Activated effector memory CD4-positive, alpha-beta T cell treated with Interleukin-2 at 50 U/mL for 16 hours (primary cell): ENCODE data around the gene DDR2.
"Not testable (repeated sequence)": the region's sequence is repeated elsewhere in the genome, so short reads cannot be mapped to it uniquely, and the experiment has no call there.

Source experiments
- DNase-seq: peaks from one replicate; pipeline ENCODE4 v3.0.0-alpha.2; 2020

The DDR2 gene

DNA sequence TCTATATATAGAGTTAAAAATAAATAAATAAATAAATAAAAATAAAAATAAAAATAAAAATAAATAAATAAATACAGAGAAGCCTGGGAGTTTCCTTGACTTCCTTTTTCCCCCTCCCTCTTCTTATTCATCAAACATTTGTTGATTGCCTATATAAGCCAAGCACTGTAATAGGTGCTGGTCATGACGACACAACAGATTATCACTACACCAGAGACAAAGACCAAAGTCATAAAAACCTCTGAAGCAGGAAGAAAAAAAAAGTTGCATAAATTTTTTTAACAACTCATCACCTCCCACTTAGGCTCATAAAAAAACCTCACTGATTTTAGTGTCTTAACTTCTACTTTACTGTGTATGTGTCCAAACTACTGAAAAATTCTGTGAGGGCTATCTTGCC, 95.2 kb downstream of the DDR2 start:
- not testable (repeated sequence) for DNase-seq

DNA sequence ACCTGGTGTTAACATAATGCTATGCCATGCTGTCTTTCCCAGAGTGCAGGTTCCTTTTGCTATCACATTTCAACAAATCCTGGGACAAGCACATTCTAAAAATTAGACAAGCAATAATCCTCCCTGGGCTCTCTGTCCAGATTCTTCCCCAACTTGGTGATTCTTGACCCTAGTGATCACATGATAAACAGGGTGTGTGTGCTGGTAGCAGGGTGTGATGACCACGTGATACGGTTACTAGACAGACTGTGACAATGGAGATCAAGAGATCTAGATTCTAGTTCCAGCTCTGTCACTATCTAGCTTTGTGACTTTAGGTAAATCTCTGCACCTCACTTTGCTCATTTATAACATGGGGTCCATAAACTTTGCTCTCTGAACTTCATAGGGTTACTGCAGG, 96.3 kb downstream of the DDR2 start:
- DNase-seq = no peak

DNA sequence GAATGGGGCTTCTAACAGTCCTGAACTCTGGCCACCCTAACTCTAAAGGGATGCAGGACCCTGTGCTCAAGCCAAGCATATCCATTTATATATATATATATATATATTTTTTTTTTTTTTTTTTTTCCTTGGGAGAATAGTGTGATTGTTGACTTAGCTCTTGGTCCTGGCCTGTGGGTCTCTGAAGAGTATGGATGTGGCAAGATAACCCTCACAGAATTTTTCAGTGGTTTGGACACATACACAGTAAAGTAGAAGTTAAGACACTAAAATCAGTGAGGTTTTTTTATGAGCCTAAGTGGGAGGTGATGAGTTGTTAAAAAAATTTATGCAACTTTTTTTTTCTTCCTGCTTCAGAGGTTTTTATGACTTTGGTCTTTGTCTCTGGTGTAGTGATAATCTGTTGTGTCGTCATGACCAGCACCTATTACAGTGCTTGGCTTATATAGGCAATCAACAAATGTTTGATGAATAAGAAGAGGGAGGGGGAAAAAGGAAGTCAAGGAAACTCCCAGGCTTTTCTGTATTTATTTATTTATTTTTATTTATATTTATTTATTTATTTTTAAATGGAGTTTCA, 97.0 kb downstream of the DDR2 start:
- not testable (repeated sequence) for DNase-seq

DNA sequence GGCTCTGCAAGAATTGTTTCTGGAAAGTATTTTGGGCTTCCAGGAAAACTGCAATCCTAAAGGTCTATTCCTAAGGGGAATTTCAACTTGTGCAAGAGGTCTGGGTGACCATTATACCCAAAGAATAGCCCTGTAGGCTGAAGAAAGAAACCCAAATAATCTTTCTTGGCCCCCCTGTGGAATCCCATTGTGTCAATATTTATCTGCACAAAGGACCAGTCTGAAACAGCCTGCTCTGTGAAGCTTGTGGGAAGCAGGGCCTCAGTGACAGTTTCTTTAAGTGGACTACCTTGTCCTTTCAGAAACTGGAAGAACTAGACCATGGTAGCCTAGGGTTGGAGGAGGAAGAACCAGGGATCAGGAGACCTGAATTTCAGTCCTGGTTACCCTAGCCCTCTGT, 99.8 kb downstream of the DDR2 start:
- no peak for DNase-seq

DNA sequence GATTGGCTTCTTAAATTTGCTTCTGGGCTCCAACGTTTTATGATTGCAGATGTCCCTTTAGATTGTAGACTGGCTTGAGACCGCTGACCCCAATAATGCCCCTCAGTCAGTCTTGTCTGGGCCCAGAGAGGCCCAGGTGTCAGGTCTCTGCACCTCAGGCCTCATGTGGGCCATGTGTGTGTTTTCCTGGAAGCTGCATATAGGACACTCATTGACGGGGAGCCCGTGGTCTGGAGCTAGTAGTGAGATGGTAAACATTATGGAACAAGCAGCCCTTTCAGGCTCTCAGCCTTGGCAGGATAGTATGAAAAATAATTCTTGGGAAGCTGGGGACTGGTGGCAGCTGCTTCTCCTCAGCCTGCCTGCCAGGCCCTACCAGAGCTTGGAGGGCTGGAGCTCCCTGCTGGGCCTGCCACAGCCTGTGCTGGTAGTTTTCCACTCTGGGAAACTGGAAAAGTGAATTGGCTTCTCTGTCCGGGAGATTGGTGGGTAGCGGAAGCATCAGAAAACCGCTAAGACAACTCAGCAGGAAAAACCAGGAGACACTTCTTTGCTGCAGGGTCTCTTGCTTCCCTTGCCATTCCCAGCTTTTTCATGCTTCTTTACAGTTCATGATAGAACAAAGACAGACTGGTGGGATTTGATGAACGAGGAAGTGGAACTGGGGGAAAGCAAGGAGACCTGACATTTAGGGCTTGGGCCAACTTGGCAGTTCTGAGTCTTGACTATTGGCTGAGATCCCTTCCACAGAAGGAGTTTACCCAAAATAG, 100.5 kb downstream of the DDR2 start:
- no peak for DNase-seq

DNA sequence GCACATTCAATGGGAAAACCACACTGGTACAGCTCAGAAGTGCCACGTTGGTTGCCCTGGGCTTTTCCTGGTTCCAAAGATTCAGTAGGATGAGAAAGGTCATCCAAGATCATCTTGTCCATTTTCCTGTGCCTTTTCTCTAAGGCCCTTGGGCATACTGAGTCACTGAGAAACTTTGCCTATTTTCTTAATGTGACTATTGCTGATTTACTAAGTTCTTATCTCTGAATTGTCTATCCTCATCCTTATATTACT, 101.0 kb downstream of the DDR2 start:
- no peak for DNase-seq

DNA sequence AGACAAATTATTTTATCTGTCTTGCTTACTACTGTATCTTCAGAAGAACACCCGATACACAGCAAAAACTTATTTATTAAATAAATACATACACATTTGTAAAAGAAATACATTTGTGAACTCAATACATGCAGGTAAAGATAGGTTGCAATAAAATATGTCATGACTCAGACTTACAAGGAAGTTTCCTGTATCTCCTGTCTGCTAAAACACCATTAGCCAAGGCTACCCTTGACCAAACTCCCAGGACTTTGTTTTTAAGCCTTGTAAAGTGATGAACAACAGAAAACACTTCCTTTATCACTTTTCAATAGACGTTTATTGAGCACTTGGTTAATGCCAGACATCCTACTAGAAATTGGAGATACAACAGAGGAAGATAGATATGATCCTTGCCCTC, 101.8 kb downstream of the DDR2 start:
- DNase-seq = no peak

DNA sequence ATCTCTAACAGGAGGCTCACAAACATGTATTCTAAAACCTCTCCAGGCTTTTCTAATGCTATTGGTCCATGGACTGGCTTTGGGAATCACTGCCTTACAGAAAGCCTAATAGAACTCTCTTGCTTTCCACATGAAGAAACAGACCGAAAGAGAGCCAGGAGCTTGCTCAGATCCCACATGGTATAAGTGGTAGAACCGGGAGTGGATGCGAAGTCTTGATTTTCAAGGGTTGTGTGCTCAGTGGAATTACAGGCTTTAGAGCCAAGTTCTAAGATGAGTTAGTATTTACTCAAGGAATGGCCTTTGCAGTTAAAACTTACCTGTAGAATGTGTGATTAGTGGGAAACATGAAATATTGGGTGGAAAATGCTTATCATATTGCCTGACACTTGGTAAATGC, 103.9 kb downstream of the DDR2 start:
- DNase-seq = no peak

DNA sequence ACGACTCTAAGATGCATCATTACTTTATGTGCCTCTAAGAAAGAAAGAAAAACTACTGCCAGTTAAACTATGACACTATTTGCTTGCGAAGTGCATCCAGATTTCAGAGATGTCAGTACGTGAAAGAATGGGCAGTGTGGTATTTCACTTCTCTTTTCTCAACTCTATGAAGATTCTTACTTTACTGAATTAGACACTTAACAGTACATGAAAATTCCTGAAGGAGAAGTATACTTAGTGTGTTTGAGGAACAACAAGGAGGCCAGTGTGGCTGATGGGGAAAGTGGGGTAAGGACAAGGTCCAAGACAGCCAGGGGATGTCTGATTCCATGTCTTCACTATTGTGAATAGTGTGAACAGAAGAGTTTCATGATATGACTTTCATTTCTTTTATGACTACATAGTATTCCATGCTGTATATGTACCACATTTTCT, 104.4 kb downstream of the DDR2 start:
- DNase-seq = no peak

DNA sequence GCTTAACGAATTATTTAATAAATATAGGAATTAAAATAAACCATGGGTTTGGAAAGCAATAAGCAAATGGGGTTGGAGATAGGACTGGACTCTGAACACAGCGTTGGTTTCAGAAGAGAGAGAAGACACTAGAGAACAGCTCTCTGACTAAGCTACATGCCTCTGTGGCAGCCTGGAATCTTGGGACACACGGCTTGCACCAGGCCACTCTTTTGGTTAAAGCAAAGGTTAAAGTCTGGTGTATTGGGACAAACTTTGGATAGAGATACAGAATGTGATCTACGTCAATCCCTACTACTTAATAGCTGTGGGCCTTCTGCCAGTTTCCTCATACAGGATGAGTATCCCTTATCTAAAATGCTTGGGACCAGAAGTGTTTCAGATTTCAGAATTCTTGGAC, 108.5 kb downstream of the DDR2 start:
- DNase-seq = no peak

DNA sequence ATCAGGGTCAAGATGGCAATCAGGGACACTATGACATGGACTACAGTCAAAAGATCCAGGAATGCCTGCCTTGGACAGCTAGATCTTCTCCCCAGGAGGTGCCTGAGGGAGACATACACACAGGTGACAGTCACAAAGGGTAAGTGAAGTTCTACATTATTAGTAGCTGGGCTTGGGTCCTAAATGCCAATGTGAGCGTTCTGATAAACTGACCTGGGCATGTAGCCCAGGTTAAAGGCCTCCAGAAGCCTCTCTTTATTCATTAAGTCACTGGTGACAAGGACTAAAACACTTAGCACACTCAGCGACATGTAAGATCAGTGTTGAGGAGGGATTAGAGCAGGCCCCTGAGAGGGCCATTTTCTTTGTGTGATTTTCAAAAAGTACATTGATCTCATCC, 109.3 kb downstream of the DDR2 start:
- no peak for DNase-seq

DNA sequence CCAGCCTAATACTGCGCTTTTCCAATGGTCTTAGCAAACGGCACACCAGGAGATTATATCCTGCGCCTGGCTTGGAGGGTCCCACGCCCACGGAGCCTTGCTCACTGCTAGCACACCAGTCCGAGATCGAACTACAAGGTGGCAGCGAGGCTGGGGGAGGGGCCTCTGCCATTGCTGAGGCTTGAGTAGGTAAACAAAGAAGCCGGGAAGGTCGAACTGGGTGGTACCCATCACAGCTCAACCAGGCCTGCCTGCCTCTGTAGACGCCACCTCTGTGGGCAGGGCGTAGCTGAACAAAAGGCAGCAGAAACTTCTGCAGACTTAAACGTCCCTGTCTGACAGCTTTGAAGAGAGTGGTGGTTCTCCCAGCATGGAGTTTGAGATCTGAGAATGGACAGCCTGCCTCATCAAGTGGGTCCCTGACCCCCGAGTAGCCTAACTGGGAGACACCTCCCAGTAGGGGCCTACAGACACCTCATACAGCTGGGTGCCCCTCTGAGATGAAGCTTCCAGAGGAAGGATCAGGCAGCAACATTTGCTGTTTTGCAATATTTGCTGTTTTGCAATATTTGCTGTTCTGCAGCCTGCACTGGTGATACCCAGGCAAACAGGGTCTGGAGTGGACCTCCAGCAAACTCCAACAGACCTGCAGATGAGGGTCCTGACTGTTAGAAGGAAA, 114.1 kb downstream of the DDR2 start:
- not testable (repeated sequence) for DNase-seq

DNA sequence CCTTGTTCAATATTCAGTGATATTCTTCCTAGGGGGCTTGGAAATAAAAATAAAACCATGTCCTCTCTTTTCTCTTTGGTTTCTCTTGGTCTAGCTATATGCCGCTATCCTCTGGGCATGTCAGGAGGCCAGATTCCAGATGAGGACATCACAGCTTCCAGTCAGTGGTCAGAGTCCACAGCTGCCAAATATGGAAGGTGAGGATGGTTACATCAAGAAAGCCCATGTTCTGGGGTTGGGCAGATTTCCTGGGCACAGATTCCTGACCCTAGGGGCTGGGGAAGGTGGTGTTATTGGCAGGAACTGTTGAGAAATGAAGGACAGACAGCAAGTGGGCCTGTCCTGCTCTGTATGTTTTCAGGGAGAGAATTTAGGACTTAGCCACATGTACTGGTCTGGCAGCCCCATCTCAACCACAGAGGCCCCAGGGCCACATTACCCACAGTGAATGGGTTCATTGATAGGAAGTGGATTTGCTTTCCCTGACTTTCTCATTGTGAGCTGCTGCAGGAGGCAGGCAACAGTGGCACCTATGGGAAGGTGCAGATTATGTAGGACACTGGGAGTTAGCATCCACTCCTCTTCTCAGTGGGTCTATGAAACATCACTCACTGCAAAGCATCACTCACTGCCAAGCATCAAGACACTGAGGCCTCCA, 120.9 kb downstream of the DDR2 start:
- no peak for DNase-seq

DNA sequence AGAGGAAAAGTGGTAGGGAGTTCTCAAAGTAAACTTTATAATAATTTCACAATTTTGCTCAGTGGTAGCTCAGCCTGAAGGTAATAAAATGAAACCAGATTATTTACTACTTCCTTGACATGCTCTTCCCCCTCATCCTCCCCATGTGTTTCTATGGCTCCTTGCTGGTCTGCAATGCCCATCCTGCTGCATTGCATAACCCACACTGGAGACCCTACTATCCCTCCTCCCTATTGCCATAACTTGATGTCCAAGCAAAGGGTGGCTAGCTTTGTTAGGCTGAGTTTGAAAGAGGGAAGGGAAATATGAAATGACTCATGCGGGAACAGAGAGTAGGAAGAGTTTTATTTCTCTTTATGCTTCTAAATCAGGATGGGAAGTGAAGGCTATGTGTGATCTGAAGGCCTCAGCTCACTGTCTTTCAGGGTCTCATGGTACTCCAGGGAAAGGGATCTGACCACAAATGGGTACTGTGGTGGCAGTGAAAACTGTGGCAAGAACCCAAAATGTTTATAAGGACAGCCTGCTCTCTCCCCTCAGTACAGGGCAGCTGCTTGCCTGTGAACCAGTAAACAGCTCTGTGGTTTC, 121.8 kb downstream of the DDR2 start:
- DNase-seq = no peak

DNA sequence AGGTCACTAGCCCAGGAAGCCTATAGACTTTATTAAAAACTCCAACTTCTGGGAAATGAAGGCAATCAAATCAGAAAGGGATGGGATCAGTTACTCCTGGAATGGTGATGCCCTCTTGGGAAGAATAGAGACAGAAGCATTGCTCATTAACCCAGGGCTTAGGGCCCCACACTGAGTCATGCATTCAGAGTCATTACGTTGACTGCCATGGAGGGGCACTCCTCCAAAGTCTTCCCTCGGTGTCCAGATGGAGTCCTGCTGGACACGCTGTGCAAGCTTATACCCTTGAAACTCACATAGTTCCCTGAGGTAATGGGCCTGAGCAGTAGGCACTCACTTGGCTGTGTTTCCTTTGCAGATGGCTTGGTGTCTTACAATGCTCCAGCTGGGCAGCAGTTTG, 123.0 kb downstream of the DDR2 start:
- no peak for DNase-seq

DNA sequence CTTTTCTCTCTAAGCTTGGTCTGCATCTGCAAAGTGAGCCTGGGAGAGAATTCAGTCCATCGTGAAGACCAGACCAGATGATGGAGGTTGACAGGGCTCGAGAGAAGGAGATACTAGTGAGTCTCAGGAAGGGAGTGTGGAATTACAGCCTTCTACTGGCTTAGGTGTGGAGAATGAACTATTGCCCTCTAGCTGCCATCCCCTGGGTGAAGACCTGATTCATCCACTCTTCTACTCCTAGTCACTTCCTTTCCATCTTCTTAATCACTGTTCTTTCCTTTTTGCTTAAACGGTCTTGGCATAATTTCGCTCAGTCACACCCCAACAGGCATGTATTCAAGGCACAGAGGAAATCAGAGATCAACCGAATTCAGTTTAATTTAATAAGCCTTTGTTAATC, 124.3 kb downstream of the DDR2 start:
- DNase-seq = no peak

DNA sequence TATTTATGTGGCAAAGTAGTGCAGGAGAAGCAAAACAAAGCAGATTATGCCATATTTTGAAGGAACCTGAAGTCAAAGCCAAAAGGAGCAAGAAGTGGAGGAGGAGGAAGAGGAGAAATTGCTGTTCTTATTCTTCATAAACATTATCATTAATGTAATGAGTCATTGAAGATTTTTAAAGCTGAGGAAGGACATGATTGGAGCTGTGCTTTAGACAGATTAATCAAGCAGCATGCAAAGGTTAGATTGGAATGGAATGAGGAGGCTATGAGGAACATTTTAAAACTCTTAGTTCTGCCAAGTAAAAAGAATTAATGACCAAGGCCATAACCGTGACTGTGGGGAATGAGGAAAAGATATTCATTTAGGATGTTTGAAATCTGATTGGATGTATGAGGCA, 125.2 kb downstream of the DDR2 start:
- DNase-seq = no peak

DNA sequence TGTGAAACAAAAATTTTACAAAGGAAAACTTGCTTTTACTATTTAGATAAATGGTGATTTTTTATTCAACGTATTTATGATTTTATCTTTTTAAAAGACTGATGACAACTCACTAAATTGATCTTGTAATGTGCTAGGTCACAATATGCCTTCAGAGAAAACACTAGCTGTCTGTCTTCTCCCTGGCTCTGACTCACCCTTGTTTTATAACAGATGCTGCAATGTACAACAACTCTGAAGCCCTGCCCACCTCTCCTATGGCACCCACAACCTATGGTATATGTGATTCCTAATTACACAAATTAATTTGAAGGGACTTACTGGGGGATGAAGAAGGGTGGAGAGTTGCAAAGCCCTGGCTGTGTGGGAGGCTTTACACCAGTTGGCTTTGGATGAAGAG, 133.5 kb downstream of the DDR2 start:
- no peak for DNase-seq

DNA sequence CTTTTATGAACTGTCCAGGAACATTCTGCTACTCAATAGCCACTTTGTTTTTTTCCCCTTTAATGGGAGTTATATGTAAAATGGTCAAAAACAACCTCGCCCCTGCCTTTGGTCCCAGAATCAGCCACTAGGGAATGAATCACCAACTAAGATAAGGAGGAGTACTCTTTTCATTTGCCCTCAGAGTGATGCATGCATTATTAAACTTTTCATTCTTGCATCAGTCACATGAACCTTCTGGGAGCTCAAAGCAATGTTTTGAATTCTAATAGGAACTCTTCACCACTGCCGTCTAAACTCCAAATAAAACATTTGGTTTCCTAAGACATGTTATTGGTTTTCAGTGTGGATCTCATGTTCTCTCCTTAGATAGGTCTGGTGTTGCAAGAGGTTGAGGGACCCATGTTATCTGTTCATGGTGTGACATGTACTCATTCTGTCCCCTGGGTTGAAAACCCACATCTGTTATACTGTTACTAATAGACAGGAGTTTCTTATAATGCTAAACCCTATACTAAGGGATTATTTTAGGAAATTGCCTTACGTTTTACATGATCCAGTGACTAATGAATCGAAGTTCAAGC, 140.4 kb downstream of the DDR2 start:
- no peak for DNase-seq

DNA sequence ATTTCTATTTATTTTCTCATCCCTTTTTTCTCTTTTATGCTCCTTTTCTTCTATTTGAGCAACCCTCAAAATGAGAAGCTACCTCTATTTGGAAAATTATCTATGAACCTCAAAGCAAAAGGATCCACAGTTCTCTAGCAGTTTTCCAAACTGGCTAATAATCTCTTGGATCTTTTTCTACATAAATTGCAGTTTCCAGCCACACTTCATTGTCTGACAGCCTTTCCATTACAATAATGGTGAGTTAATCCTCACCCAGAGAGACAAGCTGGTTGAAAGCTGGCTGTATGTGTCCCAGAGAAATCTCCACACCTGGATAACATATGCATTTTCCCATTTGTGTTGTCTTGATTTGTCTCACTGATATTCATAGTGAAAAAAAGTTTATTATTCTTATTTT, 141.7 kb downstream of the DDR2 start:
- no peak for DNase-seq

DNA sequence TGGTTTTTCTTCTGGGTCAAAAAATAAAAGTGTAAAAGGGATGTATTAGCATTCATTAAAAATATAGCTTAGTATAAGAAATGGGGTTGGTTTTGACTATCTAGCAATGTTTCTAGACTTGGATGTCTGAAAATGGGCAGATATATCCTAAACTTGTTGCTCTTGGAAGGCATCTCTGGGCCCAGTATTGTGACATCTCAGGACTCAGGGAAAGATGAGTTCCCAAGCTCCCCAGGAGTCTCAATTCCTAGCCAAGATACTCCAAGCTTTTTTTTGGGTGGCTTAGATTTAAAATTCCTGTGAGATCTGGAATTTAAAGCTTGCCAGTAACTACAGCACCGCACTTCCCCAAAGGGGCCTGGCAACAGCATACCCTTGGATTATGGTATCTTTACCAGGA, 146.8 kb downstream of the DDR2 start:
- DNase-seq = no peak

DNA sequence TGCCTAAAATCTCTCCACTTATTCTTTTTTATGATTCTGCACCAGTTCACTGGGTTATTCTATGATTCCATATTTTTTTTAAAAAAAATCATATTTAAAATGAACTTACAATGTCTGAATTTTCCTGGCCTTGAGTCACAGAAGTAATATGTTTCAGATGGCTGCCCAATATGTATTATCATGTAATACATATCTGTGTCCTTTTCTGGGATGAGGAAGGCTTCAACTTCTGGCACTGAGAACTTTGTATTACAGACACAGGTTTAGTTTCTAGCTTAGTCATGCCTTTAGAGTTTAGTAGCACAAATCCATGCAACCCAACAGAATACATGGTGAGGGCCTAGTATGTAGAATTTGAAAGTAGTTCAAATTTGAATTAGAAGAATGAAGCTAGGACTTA, 150.4 kb downstream of the DDR2 start:
- no peak for DNase-seq

DNA sequence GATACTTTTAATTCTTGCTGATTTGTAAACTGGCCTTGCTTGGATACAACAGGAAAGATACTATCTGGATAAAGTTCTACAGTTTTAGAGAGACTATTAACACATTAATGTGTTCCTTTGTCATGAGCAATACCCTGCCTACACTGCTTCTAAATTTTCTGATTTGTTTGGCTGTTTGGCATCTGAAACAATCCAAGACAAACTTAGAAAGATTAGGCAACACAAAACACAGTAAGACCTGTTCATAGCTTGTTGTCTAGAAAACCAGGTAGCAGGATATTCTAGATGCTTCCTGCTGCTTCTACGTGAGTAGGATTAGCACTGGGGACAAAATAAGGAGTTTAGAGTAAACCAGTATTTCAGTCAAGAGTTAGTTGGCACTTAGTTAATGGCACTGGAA, 152.7 kb downstream of the DDR2 start:
- not testable (repeated sequence) for DNase-seq
